SK-N-MC (cell line): Measurements from ENCODE around the gene NUP35.

Source experiments
- EZH2 ChIP-seq: fragments of 200-600 bp; sonication (generic); IDR thresholded peaks from one replicate; pipeline ENCODE4 v1.6.1; 2017; ENCODE audit warnings: antibody characterized with exemption
- POLR2AphosphoS5 ChIP-seq: IDR thresholded peaks from 2 replicates; pipeline ENCODE4 v1.6.1; 2012; ENCODE audit warnings: mild to moderate bottlenecking, low read depth, low read length, borderline replicate concordance

- TF ChIP-seq POLR2AphosphoS5 (no peak), EZH2 (no peak)
Observed at GRCh38 chr2:183081911-183082310, 42.3 kb upstream of the NUP35 start.
